ENCODE measurements around the gene ZSCAN30. TPM values are rescaled to one million over a fixed set of nuclear protein-coding genes. Genes with fewer than 3 reads are reported as not detected.

The ZSCAN30 gene
- total and polyA plus RNA-seq, 10 of the 15 experiments (the other 5 are each of a cell fraction or from before 2014, with no cell fraction given), result 2.7 to 15.7 (median 11.2) TPM

- Histone ChIP-seq H3K36me3 (ENCODE audit: control insufficient read depth in 2 of 2, insufficient read depth in 2 of 2, low read length in 1 of 2) (peaks cover 4 to 32% of the 10 kb centered on the region in 2 experiments), H3K4me3 (no peak overlapping the region), H3K9me3 (replicated peaks; ENCODE audit: control insufficient read depth, insufficient read depth, low read length) (peaks cover 3% of the 10 kb centered on the region), H3K4me1 (ENCODE audit: control insufficient read depth, insufficient read depth, low read length) (no peaks in the 10 kb centered on the region), H3K9ac (ENCODE audit: control insufficient read depth, insufficient read depth, low read length) (no peak overlapping the region), H2AFZ (ENCODE audit: control insufficient read depth, low read depth, low read length) (no peak overlapping the region), H3K79me2 (ENCODE audit: control insufficient read depth, insufficient read depth, low read length) (no peaks in the 10 kb centered on the region), H3K27me3 (replicated peaks in 1 of 2; ENCODE audit: control insufficient read depth in 2 of 2, insufficient read depth in 2 of 2, low read length in 1 of 2) (no peaks in the 10 kb centered on the region), H3K4me2 (ENCODE audit: control insufficient read depth, insufficient read depth) (no peak overlapping the region), H4K20me1 (ENCODE audit: control insufficient read depth, insufficient read depth) (no peaks in the 10 kb centered on the region), H3K27ac (ENCODE audit: control insufficient read depth, insufficient read depth) (no peak overlapping the region)
- 100% methylated on average over 1 of the region's 1 CpG for WGBS (ENCODE audit: insufficient coverage, insufficient replicate concordance, low lambda C conversion rate, missing lambda C conversion rate)
- POLR2A ChIA-PET, result interaction anchor here (1.0 to 1.3 kb wide), 2 partner anchors 11 to 34 kb away, joined by 3 to 5 read pairs; no protein-coding TSS in a partner anchor
- CTCF ChIA-PET, result interaction anchor here (0.7 to 1.0 kb wide), 2 partner anchors 52 to 102 kb away, joined by 3 read pairs; no protein-coding TSS in a partner anchor
- SMC1A ChIA-PET (ENCODE audit: uncharacterized antibody, unreplicated experiment), result interaction anchor here (0.6 kb wide), 1 partner anchor 239 kb away, joined by 3 read pairs; no protein-coding TSS in a partner anchor
- no peak for ATAC-seq
- in situ Hi-C loops (cut with MboI) (no loop called here), intact Hi-C loops (cut with micrococcal nuclease; ENCODE audit: unreplicated experiment) (no loop called here)
- no peak for DNase-seq (ENCODE audit: low read depth, low spot score)
- RAD21 ChIA-PET (ENCODE audit: unreplicated experiment), result no interaction called here
- FAIRE-seq, result no peak
- TF ChIP-seq PRDM15 (CRISPR knock-in tag; IDR thresholded peaks at IDR 0.05) (no peak), JUNB (IDR thresholded peaks at IDR 0.05) (no peak), RELB (IDR thresholded peaks at IDR 0.05; ENCODE audit: low read depth) (no peak), NFXL1 (IDR thresholded peaks at IDR 0.05; ENCODE audit: borderline replicate concordance) (no peak), BACH1 (IDR thresholded peaks at IDR 0.05; ENCODE audit: borderline replicate concordance) (no peak), NFIC (IDR thresholded peaks at IDR 0.05; ENCODE audit: low read depth, low read length) (no peak), IRF5 (IDR thresholded peaks at IDR 0.05; ENCODE audit: borderline replicate concordance) (no peak)
- TF ChIP-seq, protein P1, sequence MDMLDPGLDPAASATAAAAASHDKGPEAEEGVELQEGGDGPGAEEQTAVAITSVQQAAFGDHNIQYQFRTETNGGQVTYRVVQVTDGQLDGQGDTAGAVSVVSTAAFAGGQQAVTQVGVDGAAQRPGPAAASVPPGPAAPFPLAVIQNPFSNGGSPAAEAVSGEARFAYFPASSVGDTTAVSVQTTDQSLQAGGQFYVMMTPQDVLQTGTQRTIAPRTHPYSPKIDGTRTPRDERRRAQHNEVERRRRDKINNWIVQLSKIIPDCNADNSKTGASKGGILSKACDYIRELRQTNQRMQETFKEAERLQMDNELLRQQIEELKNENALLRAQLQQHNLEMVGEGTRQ (IDR thresholded peaks at IDR 0.05; ENCODE audit: borderline replicate concordance, low read depth, low read length), result no peak
- no TSS peak for BruUV-seq (replicated peaks)
These were observed 44.2 kb upstream of the ZSCAN30 start for GRCh38 chr18:35334212-35334611.

All from GM12878 (cell line).